Endodermal cell (in vitro differentiated cells): ENCODE results near the gene NME1. TPM values are rescaled to one million over a fixed set of nuclear protein-coding genes. Genes with fewer than 3 reads are reported as not detected.

Source experiments
- DNase-seq: peaks from one replicate; pipeline ENCODE4 v3.0.0-alpha.2; 2017
- H3K27ac ChIP-seq: 2 replicates; pipeline ENCODE4 v1.5.1; 2013; ENCODE audit warnings: mild to moderate bottlenecking, low read depth, low read length, moderate library complexity
- H3K27me3 ChIP-seq: 2 replicates; pipeline ENCODE4 v1.6.1; 2013; ENCODE audit warnings: mild to moderate bottlenecking, low read length, moderate library complexity; ENCODE audit not compliant: insufficient read depth, control insufficient read depth, poor library complexity, severe bottlenecking
- H3K36me3 ChIP-seq: 2 replicates; pipeline ENCODE4 v1.7.0; 2013; ENCODE audit warnings: mild to moderate bottlenecking, low read length, moderate library complexity; ENCODE audit not compliant: control insufficient read depth, insufficient read depth
- H3K4me1 ChIP-seq: one replicate; pipeline ENCODE4 v1.7.0; 2013; ENCODE audit warnings: low read length; ENCODE audit not compliant: control insufficient read depth, insufficient read depth
- H3K4me3 ChIP-seq: 2 replicates; pipeline ENCODE4 v1.5.1; 2013; ENCODE audit warnings: mild to moderate bottlenecking, low read length, moderate library complexity
- H3K9ac ChIP-seq: 2 replicates; pipeline ENCODE4 v1.6.1; 2013; ENCODE audit warnings: mild to moderate bottlenecking, low read length, moderate library complexity; ENCODE audit not compliant: poor library complexity, severe bottlenecking; ENCODE audit errors: extremely low read depth
- H3K9me3 ChIP-seq: 2 replicates; pipeline ENCODE4 v1.6.1; 2013; ENCODE audit warnings: mild to moderate bottlenecking, low read length, moderate library complexity; ENCODE audit not compliant: control insufficient read depth
- H3K27ac Mint-ChIP-seq: 2 replicates; pipeline ENCODE4 v1.8.0; 2020; ENCODE audit warnings: mixed read lengths
- H3K27me3 Mint-ChIP-seq: 2 replicates; pipeline ENCODE4 v1.8.0; 2021; ENCODE audit warnings: mild to moderate bottlenecking, mixed read lengths; ENCODE audit not compliant: insufficient read depth
- H3K36me3 Mint-ChIP-seq: 2 replicates; pipeline ENCODE4 v1.8.0; 2020; ENCODE audit warnings: low read depth, mixed read lengths
- H3K4me1 Mint-ChIP-seq: 2 replicates; pipeline ENCODE4 v1.8.0; 2020; ENCODE audit warnings: mixed read lengths
- H3K4me3 Mint-ChIP-seq: 2 replicates; pipeline ENCODE4 v1.8.0; 2020; ENCODE audit warnings: mild to moderate bottlenecking, moderate library complexity, mixed read lengths
- H3K9me3 Mint-ChIP-seq: 2 replicates; pipeline ENCODE4 v1.8.0; 2020; ENCODE audit warnings: mild to moderate bottlenecking, mixed read lengths
- CTCF ChIP-seq: fragments of 200-600 bp; sonication (generic); conservative IDR thresholded peaks from 2 replicates; pipeline ENCODE4 v1.5.0; 2021; ENCODE audit warnings: antibody characterized with exemption, mild to moderate bottlenecking
- WGBS, 2 experiments: methylation state at CpG; one replicate each; pipeline versions ENCODE4 v1.1.5 to v1.1.7; 2013; ENCODE audit warnings: missing lambda C conversion rate in 2 of 2, mixed read lengths in 1 of 2; ENCODE audit not compliant: insufficient coverage in 1 of 2, insufficient read length in 1 of 2; 5-methylcytosine and 5-hydroxymethylcytosine counted together
- total RNA-seq, 2 donors: library from RNA; stranded (reverse); fragmentation: NEBNext Ultra II Directional in 1 of 2; extraction: Animal tissue kit (Norgen Biotek cat#: 25700) in 1 of 2; gene quantifications; 2 replicates in 1 of 2; 3 replicates in 1 of 2; pipeline ENCODE4 v1.2.1, GENCODE V29; 2021

NME1 gene
- total RNA-seq, 2 donors from 2014 or later: 99.6 to 107 TPM

DNA sequence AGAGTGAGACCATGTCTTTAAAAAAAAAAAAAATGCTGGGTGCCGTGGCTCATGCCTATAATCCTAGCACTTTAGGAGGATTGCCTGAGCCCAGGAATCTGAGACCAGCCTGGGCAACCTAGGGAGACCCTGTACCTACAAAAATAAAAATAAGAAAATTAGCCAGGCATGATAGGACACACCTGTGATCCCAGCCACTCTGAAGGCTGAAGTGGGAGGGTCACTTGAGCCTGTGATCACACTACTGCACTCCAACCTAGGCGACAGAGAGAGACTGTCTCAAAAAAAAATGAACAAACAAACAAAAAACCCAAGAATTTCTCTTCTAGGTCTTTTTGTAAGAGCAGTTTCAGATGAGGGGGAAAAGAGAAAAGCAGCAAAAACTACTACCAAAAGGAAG, 47.5 kb downstream of the NME1 start:
- peaks cover 79% of the 10 kb centered on the region for H3K36me3 ChIP-seq
- H3K4me1 Mint-ChIP-seq: no peaks in the 10 kb centered on the region
- WGBS, 2 experiments: 100% methylated on average over 1 of the region's 2 CpGs

DNA sequence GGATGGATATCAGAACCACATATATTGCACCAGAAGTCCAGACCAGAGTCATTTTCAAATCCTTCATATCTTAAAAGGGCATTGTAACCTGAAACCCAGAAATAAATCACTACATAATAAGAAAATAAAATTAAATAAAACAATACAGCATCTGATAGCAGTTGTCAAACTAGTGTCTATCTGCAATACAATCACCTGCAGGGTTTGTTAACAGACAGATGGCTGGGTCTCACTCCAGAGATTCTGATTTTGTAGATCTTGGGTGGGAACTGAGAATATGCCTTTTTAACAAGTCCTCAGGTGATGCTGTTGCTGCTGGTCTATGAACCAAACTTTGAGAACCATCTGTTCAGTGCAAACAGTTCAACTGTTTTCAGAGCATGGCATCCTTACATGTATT, 50.5 kb downstream of the NME1 start:
- TF ChIP-seq CTCF: no peak
- no peak overlapping the region for H3K27ac ChIP-seq
- no peak overlapping the region for H3K4me3 Mint-ChIP-seq

More for the DNA sequence above, 47.5 kb downstream of the NME1 start:
- Histone ChIP-seq H3K4me1 (no peaks in the 10 kb centered on the region), H3K9ac (no peak overlapping the region), H3K4me3 (no peak overlapping the region), H3K27me3 (no peaks in the 10 kb centered on the region), H3K27ac (no peak overlapping the region), H3K9me3 (no peaks in the 10 kb centered on the region)
- Mint-ChIP-seq H3K36me3 (peaks cover 45% of the 10 kb centered on the region), H3K27me3 (no peaks in the 10 kb centered on the region), H3K27ac (peak overlapping the region; percentile 41), H3K9me3 (no peaks in the 10 kb centered on the region), H3K4me3 (no peak overlapping the region)
- no peak for DNase-seq
- TF ChIP-seq CTCF: no peak

More for the DNA sequence above, 50.5 kb downstream of the NME1 start:
- Histone ChIP-seq H3K4me1 (no peaks in the 10 kb centered on the region), H3K36me3 (peaks cover 90% of the 10 kb centered on the region), H3K4me3 (no peak overlapping the region), H3K27me3 (no peaks in the 10 kb centered on the region), H3K9me3 (no peaks in the 10 kb centered on the region), H3K9ac (no peak overlapping the region)
- Mint-ChIP-seq H3K27ac (no peak overlapping the region), H3K9me3 (no peaks in the 10 kb centered on the region), H3K4me1 (no peaks in the 10 kb centered on the region), H3K36me3 (peaks cover 37% of the 10 kb centered on the region), H3K27me3 (no peaks in the 10 kb centered on the region)
- DNase-seq: no peak

Other genes with a start within 250 kb of the NME1 start
- gene SPAG9, start 32.7 kb upstream of the NME1 start, total RNA-seq: 10 to 100 TPM; 64.8 to 77.7 TPM
- 100 to 1,000 TPM; 560 to 707 TPM for gene NME2, start 12.9 kb downstream of the NME1 start, total RNA-seq
- gene MBTD1, start 106.5 kb downstream of the NME1 start, total RNA-seq: 10 to 100 TPM; 33.6 to 37.7 TPM
- gene UTP18, start 107.0 kb downstream of the NME1 start, total RNA-seq: 10 to 100 TPM; 52.3 to 68.7 TPM